ENCODE results near the gene PRR29.

DNA sequence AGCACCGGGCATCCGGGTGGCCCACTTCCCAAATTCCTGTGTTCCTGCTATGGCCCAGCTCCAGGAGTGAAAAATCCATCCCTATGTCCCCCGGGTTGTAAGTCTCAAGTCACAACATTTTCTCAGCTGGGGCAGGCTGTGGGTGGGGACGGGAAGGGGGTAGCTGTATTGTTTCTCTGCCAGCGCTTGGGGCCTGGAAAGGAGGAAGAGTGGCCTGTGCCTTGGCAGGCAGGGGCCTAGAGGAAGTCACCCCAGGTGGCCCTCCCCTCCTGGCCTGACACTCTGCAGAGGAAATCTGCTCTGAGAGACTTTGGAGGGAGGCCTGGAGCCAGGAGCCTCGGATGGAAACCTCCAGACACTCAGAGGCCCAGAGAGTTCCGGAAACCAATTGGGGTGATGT, 14.8 kb upstream of the PRR29 start:
- no peak for TF ChIP-seq CTCF (IDR thresholded peaks at IDR 0.05; ENCODE audit: poor library complexity, severe bottlenecking)
- TF ChIP-seq EZH2 (IDR thresholded peaks at IDR 0.05; ENCODE audit: borderline replicate concordance, insufficient read depth, low read length, poor library complexity, severe bottlenecking) = no peak
- TF ChIP-seq POLR2AphosphoS5 (IDR thresholded peaks at IDR 0.05) = no peak
- no peak for TF ChIP-seq MXI1 (conservative IDR thresholded peaks at IDR 0.05; ENCODE audit: poor library complexity, severe bottlenecking)
- TF ChIP-seq REST (IDR thresholded peaks at IDR 0.05; ENCODE audit: borderline replicate concordance) = no peak
- no peak for TF ChIP-seq SMC3 (conservative IDR thresholded peaks at IDR 0.05; ENCODE audit: poor library complexity)
- no peak for TF ChIP-seq EP300 (conservative IDR thresholded peaks at IDR 0.05; ENCODE audit: poor library complexity, severe bottlenecking)
